ENCODE measurements around the gene VPS26B.

Gene VPS26B

GRCh38 chr11:134216816-134217215 is 7.7 kb upstream of the VPS26B start:
- in situ Hi-C loops (cut with MboI; ENCODE audit: low sequenced_read_pairs, unreplicated experiment) = no loop called here

GRCh38 chr11:134223121-134223520 is 1.4 kb upstream of the VPS26B start:
- DNase-seq (ENCODE audit: low spot score) = no peak
- no peak for TF ChIP-seq CTCF (IDR thresholded peaks at IDR 0.05; ENCODE audit: borderline replicate concordance, control extremely low read depth, extremely low read depth, insufficient read depth, missing control alignments)
- in situ Hi-C loops (cut with MboI; ENCODE audit: low sequenced_read_pairs, unreplicated experiment) = no loop called here

More at GRCh38 chr11:134216816-134217215, 7.7 kb upstream of the VPS26B start:
- DNase-seq (ENCODE audit: low spot score) = no peak
- TF ChIP-seq CTCF (IDR thresholded peaks at IDR 0.05; ENCODE audit: borderline replicate concordance, control extremely low read depth, extremely low read depth, insufficient read depth, missing control alignments) = no peak

GRCh38 chr11:134224710-134225664 is 516 bp downstream of the VPS26B start:
- in situ Hi-C loops (cut with MboI; ENCODE audit: low sequenced_read_pairs, unreplicated experiment) = no loop called here
- peak; percentile 49 for DNase-seq (ENCODE audit: low spot score)
- no peak for TF ChIP-seq CTCF (IDR thresholded peaks at IDR 0.05; ENCODE audit: borderline replicate concordance, control extremely low read depth, extremely low read depth, insufficient read depth, missing control alignments)

GRCh38 chr11:134226806-134227325 is 2.4 kb downstream of the VPS26B start:
- in situ Hi-C loops (cut with MboI; ENCODE audit: low sequenced_read_pairs, unreplicated experiment) = no loop called here
- no peak for DNase-seq (ENCODE audit: low spot score)
- TF ChIP-seq CTCF (IDR thresholded peaks at IDR 0.05; ENCODE audit: borderline replicate concordance, control extremely low read depth, extremely low read depth, insufficient read depth, missing control alignments) = no peak

GRCh38 chr11:134228625-134229024 is 4.2 kb downstream of the VPS26B start:
- in situ Hi-C loops (cut with MboI; ENCODE audit: low sequenced_read_pairs, unreplicated experiment) = no loop called here
- peak; percentile 72 for DNase-seq (ENCODE audit: low spot score)
- no peak for TF ChIP-seq CTCF (IDR thresholded peaks at IDR 0.05; ENCODE audit: borderline replicate concordance, control extremely low read depth, extremely low read depth, insufficient read depth, missing control alignments)

- in situ Hi-C loops (cut with MboI; ENCODE audit: low sequenced_read_pairs, unreplicated experiment) = no loop called here
- DNase-seq (ENCODE audit: low spot score) = no peak
- TF ChIP-seq CTCF (IDR thresholded peaks at IDR 0.05; ENCODE audit: borderline replicate concordance, control extremely low read depth, extremely low read depth, insufficient read depth, missing control alignments) = no peak
Observed at GRCh38 chr11:134229126-134229790, 4.8 kb downstream of the VPS26B start.
